Spinal cord (tissue), 10 donors: Measurements from ENCODE around the gene SMC1A. TPM values are rescaled to one million over a fixed set of nuclear protein-coding genes. Genes with fewer than 3 reads are reported as not detected.
A peak's percentile ranks its signal among the peaks of the same experiment; 100 is the strongest.
"Not testable (repeated sequence)": the region's sequence is repeated elsewhere in the genome, so short reads cannot be mapped to it uniquely, and the experiment has no call there.

ENCODE experiments used
- DNase-seq, 6 donors: peaks; one replicate each; pipeline versions ENCODE4 v3.0.0 to v3.0.0-alpha.2; 2013 to 2015; ENCODE audit warnings: low spot score in 6 of 6, low read depth in 4 of 6
- H3K27ac ChIP-seq: one replicate; pipeline ENCODE4 v1.5.1; 2013; ENCODE audit warnings: low read depth, low read length, control low read depth
- H3K27me3 ChIP-seq: one replicate; pipeline ENCODE4 v1.6.1; 2013; ENCODE audit warnings: low read length; ENCODE audit not compliant: control insufficient read depth, insufficient read depth
- H3K36me3 ChIP-seq: one replicate; pipeline ENCODE4 v1.6.1; 2013; ENCODE audit warnings: low read length; ENCODE audit not compliant: control insufficient read depth, insufficient read depth
- H3K4me1 ChIP-seq: one replicate; pipeline ENCODE4 v1.6.1; 2013; ENCODE audit warnings: low read length; ENCODE audit not compliant: control insufficient read depth, insufficient read depth
- H3K4me3 ChIP-seq: one replicate; pipeline ENCODE4 v1.5.1; 2013; ENCODE audit warnings: low read depth, low read length, control low read depth
- H3K9me3 ChIP-seq: one replicate; pipeline ENCODE4 v1.6.1; 2013; ENCODE audit warnings: low read length; ENCODE audit not compliant: control insufficient read depth, insufficient read depth
- WGBS: methylation state at CpG from one replicate; pipeline ENCODE4 v1.1.5; 2013; ENCODE audit warnings: missing lambda C conversion rate; ENCODE audit not compliant: insufficient coverage; 5-methylcytosine and 5-hydroxymethylcytosine counted together
- polyA plus RNA-seq, 2 donors: library from polyadenylated mRNA; unstranded; fragments of 120-200 nt; gene quantifications; one replicate each; pipeline ENCODE4 v1.2.1, GENCODE V29; 2013; ENCODE audit not compliant: insufficient read length in 2 of 2
- total RNA-seq, 2 donors: library from RNA; depleted of rRNA in 1 of 2; stranded (reverse); fragments of 120-200 nt in 1 of 2; fragments of >200 nt in 1 of 2; gene quantifications; one replicate each; pipeline versions ENCODE4 v1.2.3 to v1.2.4, GENCODE V29; 2013 to 2014
- donor health status: healthy.

SMC1A gene
- total and polyA plus RNA-seq, 4 donors: 22.9 to 63.6 (median 34.6) TPM

DNA sequence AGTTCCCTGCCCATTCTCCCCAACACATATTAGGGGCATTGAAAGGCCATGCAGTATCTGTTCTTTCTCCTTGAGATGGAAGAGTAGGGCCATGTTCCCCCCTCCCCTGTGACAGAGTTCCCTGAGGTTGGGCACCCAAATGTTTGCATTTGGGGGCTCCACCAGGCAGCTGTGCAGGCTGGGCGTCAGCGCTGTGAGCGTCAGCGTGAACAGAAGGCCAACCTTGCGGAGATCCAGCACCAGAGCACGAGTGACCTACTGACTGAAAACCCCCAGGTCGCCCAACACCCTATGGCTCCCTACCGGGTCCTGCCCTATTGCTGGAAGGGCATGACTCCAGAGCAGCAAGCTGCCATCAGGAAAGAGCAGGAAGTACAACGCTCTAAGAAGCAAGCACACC lies 7.8 kb upstream of the SMC1A start:
- H3K36me3 ChIP-seq: peaks cover 30% of the 10 kb centered on the region
- peaks cover 5% of the 10 kb centered on the region for H3K4me1 ChIP-seq
- no peaks in the 10 kb centered on the region for H3K9me3 ChIP-seq
- no peak overlapping the region for H3K27ac ChIP-seq
- WGBS: 85% methylated on average over 9 of the region's 9 CpGs
- no peak overlapping the region for H3K4me3 ChIP-seq
- peaks cover 32% of the 10 kb centered on the region for H3K27me3 ChIP-seq
- no peak for DNase-seq

DNA sequence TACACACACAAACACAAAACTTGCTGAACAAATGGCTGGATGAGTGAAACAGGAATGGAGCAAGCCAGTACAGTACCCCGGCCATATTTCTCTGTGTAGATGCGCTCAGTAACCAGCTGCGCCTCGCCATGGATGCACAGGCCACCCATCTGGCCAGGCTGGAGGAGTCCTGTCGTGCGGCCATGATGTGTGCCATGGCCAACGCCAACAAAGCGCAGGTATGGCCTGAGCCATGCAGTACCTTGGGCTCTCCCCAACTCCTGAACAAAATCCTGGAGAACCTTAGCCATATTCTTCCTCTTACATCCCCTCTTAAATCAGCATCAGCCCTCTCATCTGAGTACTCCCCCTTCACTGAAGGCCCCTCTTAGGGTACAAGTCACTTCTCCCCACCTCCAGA lies 7.3 kb upstream of the SMC1A start:
- H3K4me1 ChIP-seq: peaks cover 5% of the 10 kb centered on the region
- no peak overlapping the region for H3K27ac ChIP-seq
- no peaks in the 10 kb centered on the region for H3K9me3 ChIP-seq
- peaks cover 28% of the 10 kb centered on the region for H3K27me3 ChIP-seq
- no peak overlapping the region for H3K4me3 ChIP-seq
- WGBS: 91% methylated on average over 8 of the region's 8 CpGs
- H3K36me3 ChIP-seq: peaks cover 30% of the 10 kb centered on the region
- no peak for DNase-seq

DNA sequence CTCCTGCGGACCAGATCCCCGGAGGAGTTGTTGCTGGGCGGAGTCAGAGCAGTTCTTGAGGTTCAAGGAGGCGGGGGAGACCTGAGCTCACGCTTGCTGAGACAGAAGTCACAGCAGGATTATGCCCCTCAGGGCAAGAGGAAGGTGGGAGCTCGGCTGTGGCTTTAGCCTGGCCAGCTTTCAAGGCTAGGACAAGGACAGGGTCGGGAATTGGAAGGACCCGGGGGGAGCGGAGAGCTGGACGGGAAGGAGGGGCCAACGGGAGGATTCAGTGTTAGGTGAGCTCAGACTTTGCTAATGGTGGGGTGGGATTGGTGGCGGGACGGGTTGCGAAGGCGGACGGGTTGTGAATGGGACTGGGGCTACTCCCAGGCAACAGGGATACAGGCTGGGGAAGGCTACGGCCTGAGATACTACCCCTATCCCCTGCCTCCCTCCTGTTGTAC lies 430 bp upstream of the SMC1A start, which contains the start of gene RIBC1:
RIBC1 (plus strand) TSS at position 13 of the 446 bp plus-strand sequence. CDS start 3,404 bp downstream, outside the sequence.
- peak in 1 of 6 donors; percentile 52 for DNase-seq
- no peaks in the 10 kb centered on the region for H3K36me3 ChIP-seq
- peak within 1 kb of the TSS; percentile 84 for H3K4me3 ChIP-seq
- H3K27me3 ChIP-seq: peaks cover 9% of the 10 kb centered on the region
- under 1% methylated on average over 14 of the region's 17 CpGs for WGBS
- no peaks in the 10 kb centered on the region for H3K9me3 ChIP-seq
- peak within 1 kb of the TSS; percentile 94 for H3K27ac ChIP-seq
- H3K4me1 ChIP-seq: peaks cover 18% of the 10 kb centered on the region

DNA sequence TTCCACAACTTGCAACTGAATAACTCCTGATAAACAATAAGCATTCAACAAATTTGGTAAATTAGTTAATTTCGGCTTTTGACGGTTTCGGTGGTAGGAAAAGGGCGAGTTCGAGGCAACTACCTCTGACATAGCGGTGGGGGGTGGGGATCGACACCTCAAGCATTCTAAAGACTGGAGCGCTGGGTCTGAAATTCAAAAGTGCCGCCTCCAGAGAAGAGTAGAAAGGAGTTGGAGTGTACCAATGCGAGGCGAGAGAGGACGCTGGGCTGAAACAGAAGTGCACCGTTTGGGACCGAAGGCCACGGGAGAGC lies 725 bp downstream of the SMC1A start:
- H3K27me3 ChIP-seq: no peaks in the 10 kb centered on the region
- WGBS: 2% methylated on average over 15 of the region's 15 CpGs
- no peaks in the 10 kb centered on the region for H3K36me3 ChIP-seq
- no peaks in the 10 kb centered on the region for H3K9me3 ChIP-seq
- peaks cover 18% of the 10 kb centered on the region for H3K4me1 ChIP-seq
- peak in 3 of 6 donors; percentile 35 to 74 (median 55) for DNase-seq
- H3K27ac ChIP-seq: peak overlapping the region; percentile 94
- H3K4me3 ChIP-seq: peak overlapping the region; percentile 84

DNA sequence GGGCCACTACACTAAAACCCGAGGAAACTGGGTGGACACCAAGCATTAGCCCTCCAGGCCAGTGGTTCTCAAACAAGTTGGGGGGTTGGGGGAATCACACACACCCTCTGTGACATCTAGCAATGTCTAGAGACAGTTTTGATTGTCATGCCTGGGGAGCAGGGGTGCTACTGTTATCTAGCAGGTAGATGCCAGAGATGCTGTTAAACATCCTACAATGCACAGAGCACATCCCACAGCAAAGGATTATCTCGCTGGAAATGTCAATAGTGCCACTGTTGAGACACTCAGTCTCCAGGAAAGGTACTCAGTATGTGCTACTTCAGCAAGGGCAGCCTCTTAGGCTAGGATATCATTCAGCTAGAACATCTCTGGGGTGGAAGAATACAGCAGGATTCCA lies 1.3 kb downstream of the SMC1A start:
- Histone ChIP-seq H3K4me1 (peaks cover 18% of the 10 kb centered on the region), H3K27me3 (no peaks in the 10 kb centered on the region), H3K9me3 (no peaks in the 10 kb centered on the region), H3K4me3 (no peak overlapping the region), H3K27ac (no peak overlapping the region), H3K36me3 (no peaks in the 10 kb centered on the region)
- no peak for DNase-seq
- WGBS: 53% methylated on average over 2 of the region's 2 CpGs

DNA sequence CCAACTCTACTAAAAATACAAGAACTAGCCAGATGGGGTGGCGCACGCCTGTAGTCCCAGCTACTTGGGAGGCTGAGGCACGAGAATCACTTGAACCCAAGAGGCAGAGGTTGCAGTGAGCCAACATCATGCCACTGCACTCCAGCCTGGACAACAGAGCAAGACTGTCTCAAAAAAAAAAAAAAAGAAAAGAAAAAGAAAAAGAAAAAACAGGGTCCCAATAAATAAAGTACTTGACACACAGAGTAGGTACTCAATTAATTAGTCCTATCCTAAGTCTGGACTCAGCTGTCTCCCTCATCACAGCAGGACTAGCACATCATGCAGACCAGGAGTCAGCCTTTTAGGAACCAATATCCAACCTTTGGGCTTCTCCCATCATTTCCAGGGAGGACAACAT lies 2.1 kb downstream of the SMC1A start:
- WGBS: 100% methylated on average over 3 of the region's 3 CpGs
- not testable (repeated sequence) for H3K4me3 ChIP-seq, H3K36me3 ChIP-seq, H3K27me3 ChIP-seq, H3K27ac ChIP-seq, H3K9me3 ChIP-seq, DNase-seq
- peaks cover 18% of the 10 kb centered on the region for H3K4me1 ChIP-seq

DNA sequence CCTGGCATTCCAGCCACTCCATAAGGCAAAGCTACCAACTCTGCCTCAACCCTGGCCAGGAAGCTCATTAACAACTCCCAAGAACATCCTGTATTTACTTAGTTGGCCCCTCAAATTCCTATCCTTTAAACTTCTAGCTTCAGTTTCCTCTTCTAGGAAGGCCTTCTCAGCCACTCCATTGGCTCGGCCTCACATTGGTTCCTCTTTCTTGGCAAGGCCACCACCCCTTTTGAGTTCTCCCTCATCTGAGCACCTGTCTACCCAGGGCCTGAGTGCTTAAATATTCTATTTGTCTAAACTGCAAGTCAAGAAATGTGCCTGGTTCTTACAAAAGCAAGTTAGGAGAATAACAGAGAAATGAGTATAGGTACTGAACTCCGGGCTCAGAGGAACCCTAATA lies 10.0 kb downstream of the SMC1A start:
- no peak overlapping the region for H3K4me3 ChIP-seq
- H3K27me3 ChIP-seq: peaks cover 8% of the 10 kb centered on the region
- no peaks in the 10 kb centered on the region for H3K4me1 ChIP-seq
- H3K36me3 ChIP-seq: peaks cover 49% of the 10 kb centered on the region
- WGBS: 83% methylated on average over 2 of the region's 2 CpGs
- H3K9me3 ChIP-seq: no peaks in the 10 kb centered on the region
- DNase-seq: no peak
- no peak overlapping the region for H3K27ac ChIP-seq

DNA sequence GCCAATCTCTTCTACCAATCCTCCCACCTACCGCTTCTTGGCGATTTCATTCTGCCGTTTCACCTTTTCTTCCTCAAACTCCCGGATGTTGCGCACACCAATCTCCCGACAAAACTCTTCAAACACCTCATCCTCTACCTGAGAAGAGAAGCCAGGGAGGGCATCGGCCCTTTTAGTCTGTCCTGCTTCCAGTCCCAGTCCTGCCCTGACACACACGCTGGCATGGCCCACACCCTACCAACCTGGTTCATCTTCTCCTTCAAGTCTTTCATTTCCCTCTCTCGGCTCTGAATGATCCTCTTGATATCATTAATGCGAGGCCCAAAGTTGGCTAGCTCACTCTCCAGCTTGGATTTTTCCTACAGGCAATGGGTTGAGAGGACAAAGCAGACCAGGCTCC lies 18.9 kb downstream of the SMC1A start:
- WGBS: 97% methylated on average over 10 of the region's 10 CpGs
- Histone ChIP-seq H3K4me3 (no peak overlapping the region), H3K27me3 (no peaks in the 10 kb centered on the region), H3K36me3 (peaks cover 34% of the 10 kb centered on the region), H3K4me1 (no peaks in the 10 kb centered on the region), H3K9me3 (no peaks in the 10 kb centered on the region), H3K27ac (no peak overlapping the region)
- DNase-seq: no peak

DNA sequence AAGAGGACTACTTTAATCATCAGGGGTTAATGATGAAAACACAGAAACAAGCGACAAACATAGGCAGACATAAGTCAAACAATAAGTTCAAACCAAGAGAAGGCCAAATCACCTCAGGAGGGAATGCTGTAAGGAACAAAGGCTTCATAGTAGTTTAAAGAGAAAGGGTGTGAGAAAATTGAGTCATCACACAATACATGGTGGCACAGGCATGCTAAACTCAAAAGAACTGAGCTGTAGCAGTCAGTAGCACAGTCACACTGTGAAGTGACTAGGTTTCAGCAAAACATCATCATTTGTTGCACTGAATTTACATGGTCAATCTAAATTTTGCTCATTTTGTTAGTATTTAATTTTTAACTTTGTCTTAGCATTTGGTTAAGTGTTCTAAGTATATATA lies 24.2 kb downstream of the SMC1A start:
- no CpG with 5 or more reads among the region's 1 CpG for WGBS
- Histone ChIP-seq H3K27me3 (no peaks in the 10 kb centered on the region), H3K4me1 (no peaks in the 10 kb centered on the region), H3K9me3 (no peaks in the 10 kb centered on the region), H3K36me3 (peaks cover 18% of the 10 kb centered on the region), H3K4me3 (no peak overlapping the region), H3K27ac (no peak overlapping the region)
- DNase-seq: no peak

DNA sequence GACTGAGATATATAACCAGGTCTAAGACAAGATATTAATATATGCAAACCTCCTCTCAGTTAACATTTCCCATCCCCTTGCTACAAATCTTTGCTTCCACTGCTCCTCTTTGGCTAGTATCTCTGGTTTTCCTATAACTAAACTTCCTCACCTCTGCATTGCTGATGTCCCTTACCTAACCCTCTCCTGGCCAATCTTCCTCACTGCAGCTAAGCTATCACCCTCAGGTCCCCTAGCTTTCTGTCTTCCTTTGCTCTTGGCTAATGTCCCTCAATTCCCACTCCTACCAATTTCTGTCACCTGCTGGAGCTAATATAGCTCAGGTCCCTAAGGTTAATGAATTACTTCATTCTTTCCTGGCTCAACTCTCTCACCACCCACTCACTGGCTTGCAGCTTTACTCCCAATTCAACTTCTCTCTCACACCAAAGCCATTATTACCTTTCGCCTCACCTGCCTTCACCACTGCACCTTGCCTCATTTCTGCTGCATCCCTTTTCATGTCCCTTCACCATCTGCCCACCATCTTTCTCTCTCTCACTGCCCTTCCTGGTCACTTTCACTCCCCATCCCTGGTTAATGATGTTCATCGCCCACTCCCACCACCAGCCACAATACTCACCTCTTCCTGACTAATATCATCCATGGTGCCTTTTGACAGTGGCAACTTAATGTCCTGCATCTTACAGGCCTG lies 26.7 kb downstream of the SMC1A start:
- H3K27me3 ChIP-seq: no peaks in the 10 kb centered on the region
- H3K9me3 ChIP-seq: no peaks in the 10 kb centered on the region
- H3K4me3 ChIP-seq: no peak overlapping the region
- DNase-seq: no peak
- peaks cover 21% of the 10 kb centered on the region for H3K36me3 ChIP-seq
- H3K4me1 ChIP-seq: no peaks in the 10 kb centered on the region
- no peak overlapping the region for H3K27ac ChIP-seq
- 95% methylated on average over 2 of the region's 2 CpGs for WGBS
